NCI-H146 (cell line): Measurements from ENCODE around the gene AFG1L.
"Not testable (repeated sequence)": the region's sequence is repeated elsewhere in the genome, so short reads cannot be mapped to it uniquely, and the experiment has no call there.

ENCODE experiments used
- DNase-seq: peaks from one replicate; lab custom pipeline; 2025; lab: John Stamatoyannopoulos, UW

AFG1L gene

GRCh38 chr6:108353853-108354252, 59.0 kb downstream of the AFG1L start:
- DNase-seq, result no peak

DNA sequence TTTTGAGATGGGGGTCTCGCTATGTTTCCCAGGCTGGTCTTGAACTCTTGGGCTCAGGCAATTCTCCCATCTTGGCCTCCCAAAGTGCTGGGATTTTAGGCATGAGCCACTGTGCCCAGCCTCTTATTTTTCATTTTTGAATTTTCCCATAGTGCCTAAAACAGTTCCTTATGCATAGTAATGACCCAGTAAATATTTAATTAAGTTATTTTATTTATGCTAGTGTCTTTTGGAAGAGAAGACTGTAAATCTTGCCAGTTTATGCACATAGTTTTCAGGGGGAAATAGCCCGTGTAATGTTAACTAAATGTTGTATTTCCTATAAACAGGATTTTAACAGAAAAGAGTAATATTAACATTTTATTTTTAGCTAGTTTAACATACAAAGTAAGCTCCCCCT, 60.3 kb downstream of the AFG1L start:
- DNase-seq, result no peak

GRCh38 chr6:108355890-108356289, 61.0 kb downstream of the AFG1L start:
- no peak for DNase-seq

DNA sequence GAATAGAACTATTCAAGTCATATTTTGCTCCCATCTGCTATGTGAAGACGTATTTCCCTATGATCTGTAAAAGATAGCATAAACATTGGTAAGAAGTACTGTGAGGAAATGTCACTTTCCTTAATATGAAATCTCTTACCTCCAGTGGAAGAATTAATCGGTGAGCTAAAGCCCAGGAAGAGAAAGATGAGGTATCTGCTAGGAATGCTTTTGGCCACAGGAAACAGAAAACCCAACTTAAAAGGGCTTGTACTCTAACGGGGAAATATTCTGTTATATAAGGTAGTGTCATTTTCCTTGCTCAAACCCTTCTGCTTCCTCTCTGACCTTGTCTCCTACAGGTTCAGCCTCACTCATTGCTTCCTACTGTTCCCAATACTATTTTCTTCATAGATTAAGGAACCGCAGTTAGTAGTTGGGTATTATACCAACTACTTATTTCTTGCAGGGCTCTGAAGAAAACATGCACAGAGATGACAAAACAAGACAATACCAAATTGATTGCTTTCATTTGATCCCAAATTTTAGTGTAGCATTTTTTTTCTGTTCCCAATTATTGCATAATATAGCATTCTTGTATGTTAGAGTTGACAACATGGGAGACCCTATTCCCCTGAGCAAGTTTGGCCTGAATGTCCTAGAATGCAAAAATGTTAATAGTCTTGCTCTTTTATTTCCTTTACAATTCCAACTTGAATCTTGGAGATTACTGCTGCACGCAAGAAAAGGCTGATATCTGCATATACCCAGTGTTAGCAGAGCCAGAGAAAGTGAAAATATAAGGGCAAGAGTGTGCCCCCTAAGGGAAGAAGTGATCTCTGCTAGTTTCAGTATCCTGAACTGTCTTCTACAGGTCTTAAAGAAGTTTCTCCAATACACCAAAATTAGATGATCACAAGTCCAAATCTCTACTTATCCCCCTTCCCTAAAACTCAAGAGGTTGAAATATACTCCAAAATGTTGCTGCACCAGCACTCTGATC, 65.3 kb downstream of the AFG1L start:
- no peak for DNase-seq

- no peak for DNase-seq
These were observed 66.1 kb downstream of the AFG1L start for GRCh38 chr6:108360919-108361311.

DNA sequence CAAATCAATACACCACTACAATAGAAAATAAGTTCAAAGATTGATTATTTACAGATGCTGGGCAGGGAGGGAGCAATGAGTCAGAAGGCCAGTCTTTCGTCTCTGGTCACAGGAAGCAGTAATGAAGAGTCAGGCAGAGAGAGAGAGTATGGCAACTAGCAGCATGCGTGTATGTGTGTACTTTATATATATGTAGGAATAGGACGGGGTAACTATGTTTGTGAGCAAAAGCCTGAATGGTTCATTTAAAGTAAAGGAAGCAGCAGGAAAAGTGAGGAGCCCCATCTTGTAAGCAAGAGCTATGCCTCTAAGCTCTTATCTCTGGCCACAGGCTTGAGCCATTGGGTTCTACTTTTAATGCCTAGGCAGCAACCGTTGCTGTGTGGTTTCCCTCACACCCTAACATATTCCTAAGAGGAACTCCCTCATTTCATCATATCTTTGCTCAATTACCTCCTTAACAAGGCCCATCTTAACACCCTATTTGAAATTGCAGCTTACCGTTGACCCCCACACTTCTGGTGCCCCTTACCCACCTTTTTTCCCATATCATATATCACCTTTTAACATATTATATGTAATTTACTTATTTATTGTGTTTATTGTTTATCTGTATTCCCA, 66.6 kb downstream of the AFG1L start:
- no peak for DNase-seq

- no peak for DNase-seq
These were observed 67.6 kb downstream of the AFG1L start for GRCh38 chr6:108362455-108362854.

GRCh38 chr6:108363113-108363512, 68.3 kb downstream of the AFG1L start:
- DNase-seq, result no peak

DNA sequence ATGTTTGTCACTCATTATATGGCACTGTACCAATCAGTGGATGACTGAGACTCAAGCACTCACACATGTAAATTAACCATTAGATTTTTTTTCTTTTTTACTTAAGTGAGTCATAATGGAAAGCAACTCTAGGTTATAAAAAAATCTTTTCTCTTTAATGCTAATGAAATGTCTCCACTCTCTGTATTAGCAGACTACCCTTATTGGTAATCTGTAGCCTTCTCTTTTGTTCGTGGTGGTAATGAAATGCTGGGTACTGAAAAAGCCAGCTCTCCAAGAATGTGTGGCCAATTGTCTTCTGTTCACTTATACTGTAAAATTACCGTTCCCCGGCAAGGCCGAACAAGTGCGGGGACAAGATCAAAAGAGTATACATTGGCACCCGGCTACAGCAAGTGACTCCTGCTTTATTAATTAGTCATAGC, 69.0 kb downstream of the AFG1L start:
- no peak for DNase-seq

- DNase-seq, result no peak
These were observed 69.6 kb downstream of the AFG1L start for GRCh38 chr6:108364470-108364869.

DNA sequence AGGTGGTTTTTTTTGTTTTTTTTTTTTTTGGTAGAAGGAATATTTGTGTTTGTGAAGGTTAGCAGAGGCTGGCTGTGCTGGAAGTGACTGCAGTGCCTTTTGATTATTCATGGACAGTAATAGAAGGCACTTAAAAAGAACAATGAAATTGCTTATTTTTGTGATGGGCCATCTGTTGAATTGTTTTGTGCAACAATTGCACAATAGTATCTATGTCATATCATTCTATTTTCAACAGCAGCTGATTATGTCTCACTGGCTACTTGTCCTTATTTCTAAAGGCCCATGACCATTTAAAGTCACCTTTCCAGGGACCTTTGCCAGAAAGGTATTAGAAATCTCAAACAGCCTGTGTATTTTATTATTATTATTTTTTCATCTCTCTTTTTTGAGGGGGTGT, 70.6 kb downstream of the AFG1L start:
- peak; percentile 7 for DNase-seq

GRCh38 chr6:108366236-108366635, 71.4 kb downstream of the AFG1L start:
- DNase-seq, result no peak

DNA sequence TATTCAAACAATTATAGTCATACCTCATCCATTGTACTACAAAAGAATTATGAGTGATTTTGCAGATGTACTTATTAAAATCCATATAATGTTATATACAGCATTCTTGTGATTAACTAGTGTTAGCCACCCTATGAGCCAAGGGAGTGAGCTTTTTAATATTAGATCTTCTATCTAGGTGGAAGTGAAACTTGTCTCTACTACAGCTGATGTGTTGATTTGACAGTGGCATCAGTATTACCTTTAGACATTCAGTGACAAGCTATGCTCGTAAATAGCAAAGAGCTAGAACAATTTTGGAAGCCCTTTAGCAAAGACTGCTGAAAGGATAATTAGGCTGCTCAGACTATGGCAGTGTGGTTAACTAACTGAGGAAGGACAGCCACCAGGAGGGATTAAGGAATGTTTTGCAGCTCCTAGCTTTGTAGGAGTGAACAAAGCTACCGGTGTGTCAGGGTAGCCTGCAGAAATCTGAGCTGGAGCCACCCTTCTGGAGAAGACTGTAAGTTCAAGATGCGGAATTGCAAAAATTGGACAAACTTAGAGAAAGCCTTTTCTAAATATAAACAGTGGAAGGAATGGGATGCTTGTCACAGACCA, 73.7 kb downstream of the AFG1L start:
- no peak for DNase-seq

- DNase-seq, result no peak
These were observed 86.0 kb downstream of the AFG1L start for GRCh38 chr6:108380876-108381275.

GRCh38 chr6:108383981-108384380, 89.1 kb downstream of the AFG1L start:
- no peak for DNase-seq

DNA sequence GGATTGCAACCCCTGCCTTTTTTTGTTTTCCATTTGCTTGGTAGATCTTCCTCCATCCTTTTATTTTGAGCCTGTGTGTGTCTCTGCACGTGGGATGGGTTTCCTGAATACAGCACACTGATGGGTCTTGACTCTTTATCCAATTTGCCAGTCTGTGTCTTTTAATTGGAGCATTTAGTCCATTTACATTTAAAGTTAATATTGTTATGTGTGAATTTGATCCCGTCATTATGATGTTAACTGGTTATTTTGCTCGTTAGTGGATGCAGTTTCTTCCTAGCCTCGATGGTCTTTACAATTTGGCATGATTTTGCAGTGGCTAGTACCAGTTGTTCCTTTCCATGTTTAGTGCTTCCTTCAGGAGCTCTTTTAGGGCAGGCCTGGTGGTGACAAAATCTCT, 94.3 kb downstream of the AFG1L start:
- DNase-seq, result not testable (repeated sequence)

DNA sequence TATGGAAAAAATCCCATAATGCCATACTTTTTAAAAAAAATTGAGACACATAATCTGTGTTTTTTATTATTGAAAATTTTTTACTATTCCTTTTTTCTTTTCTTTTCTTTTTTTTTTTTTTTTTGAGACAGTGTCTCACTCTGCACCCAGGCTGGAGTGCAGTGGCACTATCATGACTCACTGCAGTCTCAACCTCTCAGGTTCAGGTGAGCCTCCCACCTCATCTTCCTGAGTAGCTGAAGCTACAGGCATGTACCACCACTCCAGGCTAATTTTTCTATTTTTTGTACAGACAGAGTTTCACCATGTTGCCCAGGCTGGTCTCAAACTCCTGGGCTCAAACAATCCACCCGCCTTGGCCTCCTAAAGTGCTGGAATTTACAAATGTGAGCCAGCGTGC, 100.4 kb downstream of the AFG1L start:
- DNase-seq, result no peak

DNA sequence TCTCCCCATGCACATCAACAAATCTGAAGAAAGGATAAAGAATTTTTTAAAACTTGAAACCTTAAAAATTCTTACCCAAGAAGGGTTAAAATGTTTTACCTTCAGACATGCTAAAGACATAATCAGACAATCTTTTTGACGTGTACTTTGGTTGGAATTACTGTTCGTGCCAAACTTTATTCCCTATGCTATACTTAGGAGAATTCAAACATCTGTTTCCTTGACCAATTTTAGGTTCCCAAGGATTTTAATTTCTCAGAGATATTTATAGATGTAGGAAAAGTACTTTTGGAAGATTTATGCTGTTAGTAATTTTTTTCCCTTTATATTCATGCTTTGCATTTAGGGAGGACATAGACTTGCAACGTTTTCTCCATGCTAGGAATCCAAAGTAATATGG, 108.4 kb downstream of the AFG1L start:
- no peak for DNase-seq

GRCh38 chr6:108406943-108407342, 112.1 kb downstream of the AFG1L start:
- DNase-seq, result no peak

DNA sequence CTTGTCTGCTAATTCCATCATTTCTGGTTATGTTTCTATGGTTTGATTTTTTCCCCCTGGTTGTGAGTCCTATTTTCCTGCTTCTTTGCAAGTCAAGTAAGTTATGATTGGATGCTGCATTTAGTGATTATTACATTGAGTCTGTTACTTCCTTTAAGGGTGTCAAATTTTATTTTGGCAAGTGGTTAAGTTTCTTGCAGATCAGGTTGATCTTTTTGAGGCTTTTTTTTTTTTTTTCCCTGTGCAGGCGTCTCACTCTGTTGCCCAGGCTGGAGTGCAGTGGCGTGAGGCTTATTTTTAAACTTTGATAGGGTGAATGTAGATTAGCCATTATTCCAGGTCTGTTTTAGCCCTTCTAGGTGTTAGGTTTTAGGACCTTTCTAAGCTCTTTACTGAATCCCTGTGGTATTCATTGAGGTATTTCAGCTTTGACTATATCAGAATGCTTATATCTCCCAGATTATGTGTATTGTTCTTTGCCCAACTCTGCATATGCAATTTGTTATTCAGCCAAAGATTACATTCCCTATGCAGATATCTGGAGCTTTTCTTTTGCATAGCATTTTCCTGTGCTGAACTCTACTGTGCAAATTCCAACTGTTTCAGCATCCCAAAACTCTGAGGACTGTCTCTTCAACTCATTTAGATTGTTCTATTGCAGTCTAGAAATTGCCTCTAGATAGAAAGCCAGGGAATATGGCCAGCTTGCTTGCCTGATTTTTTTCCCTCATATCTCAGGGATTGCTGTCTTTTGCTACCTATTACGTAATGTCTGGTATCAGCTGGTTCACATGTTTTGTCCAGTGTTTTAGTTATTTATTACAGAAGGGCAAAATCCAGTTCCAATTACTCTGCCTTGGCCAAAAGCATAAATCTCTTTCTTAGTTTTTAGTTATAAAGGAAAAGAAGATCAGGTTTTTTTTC, 113.3 kb downstream of the AFG1L start:
- DNase-seq, result no peak

DNA sequence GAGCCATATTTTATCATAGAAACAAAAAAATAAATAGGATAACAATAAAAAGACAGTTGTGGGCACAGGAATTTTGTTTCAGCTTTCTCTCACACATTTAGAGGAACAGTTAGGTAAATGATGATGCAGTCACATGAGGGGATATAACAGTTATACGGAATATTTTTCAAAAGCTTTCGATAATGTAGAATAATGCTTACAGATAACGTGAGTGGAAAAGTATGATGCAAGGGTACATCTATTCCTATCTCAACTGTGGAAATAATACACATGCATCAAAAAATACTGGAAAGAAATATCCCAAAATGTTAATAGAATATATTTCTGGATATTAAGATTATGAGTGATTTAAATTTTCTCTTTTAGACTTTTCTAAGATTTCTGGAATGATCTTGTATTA, 114.0 kb downstream of the AFG1L start:
- DNase-seq, result no peak
